ENCODE data around the gene GARS1.
"Not testable (repeated sequence)": the region's sequence is repeated elsewhere in the genome, so short reads cannot be mapped to it uniquely, and the experiment has no call there.

GARS1 gene

DNA sequence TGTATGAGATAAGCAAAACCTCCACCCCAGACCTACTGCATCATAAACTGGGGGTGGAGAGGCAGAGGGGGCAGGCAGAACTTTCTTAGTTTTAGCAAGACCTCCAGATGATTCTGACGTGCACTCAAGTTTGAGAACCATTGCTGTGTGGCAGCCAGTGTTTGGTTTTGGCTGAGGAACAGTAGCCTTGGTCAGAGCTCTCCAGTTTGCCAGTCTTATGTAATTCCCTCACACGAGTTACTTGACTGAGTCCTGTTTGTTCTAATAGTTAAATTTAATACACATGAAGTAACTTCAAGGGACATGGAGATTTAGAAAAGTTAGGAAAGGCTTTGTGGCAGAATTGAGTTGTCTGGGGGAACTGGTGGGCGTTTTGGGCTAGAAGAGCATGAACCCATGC is 38.5 kb downstream of the GARS1 start:
- peak in 1 of 2 donors; percentile 3 for DNase-seq

DNA sequence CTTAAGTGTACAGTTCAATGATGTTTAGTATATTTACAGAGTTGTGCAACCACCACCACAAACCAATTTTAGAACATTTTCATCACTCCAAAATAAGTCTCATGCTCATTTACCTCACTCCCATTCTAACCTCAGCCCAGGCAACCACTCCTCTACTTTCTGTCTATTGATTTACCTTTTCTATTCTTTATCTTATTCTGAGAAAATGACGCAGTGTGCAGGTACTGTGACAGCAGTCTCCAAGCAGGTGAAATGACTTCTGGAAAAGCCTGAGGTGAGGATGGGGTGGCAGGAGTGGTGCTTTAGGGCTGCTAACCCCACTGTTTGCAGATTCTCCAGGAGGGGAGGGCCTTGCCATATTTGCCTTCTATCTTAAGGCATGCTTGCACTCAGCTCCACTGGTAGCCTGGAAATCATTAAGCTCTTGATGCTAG is 39.5 kb downstream of the GARS1 start:
- DNase-seq: no peak

DNA sequence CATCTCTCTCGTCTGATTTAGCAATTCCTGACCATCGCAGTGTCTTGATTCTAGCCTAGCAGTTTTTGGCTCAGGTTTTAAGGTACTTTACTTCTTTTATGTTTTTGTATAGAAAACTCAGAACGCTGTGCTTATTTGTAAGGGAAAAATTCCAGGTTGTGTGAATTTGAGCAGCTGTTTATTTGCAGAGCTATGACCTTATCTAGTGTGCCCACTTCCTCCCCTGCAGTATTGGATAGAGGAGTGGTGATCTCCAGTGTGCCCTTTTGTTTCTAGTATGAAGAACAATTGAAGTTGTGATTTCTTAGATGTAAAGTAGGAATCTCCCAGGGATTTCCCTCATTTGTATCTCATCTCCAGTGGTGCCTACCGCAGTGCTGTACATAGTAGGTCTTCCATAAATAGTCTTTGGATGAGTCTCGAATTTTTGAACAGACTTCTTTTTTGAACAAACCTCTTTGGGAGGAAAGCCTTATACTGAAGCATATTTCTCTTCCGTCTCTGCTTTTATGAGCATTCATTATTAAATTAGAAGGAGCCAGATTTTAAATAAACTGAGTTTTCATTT is 40.0 kb downstream of the GARS1 start:
- peak in 1 of 2 donors; percentile 16 for DNase-seq

DNA sequence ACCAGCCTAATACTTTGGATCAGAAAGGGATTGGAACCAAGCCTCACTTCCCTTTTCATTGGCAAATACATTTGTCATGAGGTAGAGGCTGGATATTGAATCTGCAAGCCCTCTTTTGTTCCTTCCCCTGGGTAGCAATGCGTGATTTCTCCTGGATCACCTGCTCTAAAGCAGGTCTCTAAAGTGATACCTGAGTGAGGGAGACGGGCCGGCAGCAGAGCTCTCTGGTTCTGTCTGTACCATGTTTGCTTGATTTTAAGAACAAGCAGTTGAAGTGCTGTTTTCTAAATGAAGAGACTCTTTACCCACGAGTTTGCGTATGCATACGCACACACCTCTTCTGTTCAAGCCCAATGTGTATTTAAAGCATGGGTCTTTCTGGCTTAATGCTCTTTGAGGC is 41.1 kb downstream of the GARS1 start:
- no peak for DNase-seq

DNA sequence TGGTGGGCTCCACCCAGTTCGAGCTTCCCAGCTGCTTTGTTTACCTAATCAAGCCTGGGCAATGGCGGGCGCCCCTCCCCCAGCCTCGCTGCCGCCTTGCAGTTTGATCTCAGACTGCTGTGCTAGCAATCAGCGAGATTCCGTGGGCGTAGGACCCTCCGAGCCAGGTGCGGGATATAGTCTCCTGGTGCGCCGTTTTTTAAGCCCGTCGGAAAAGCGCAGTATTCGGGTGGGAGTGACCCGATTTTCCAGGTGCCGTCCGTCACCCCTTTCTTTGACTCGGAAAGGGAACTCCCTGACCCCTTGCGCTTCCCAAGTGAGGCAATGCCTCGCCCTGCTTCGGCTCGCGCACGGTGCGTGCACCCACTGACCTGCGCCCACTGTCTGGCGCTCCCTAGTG is 47.6 kb downstream of the GARS1 start:
- not testable (repeated sequence) for DNase-seq

DNA sequence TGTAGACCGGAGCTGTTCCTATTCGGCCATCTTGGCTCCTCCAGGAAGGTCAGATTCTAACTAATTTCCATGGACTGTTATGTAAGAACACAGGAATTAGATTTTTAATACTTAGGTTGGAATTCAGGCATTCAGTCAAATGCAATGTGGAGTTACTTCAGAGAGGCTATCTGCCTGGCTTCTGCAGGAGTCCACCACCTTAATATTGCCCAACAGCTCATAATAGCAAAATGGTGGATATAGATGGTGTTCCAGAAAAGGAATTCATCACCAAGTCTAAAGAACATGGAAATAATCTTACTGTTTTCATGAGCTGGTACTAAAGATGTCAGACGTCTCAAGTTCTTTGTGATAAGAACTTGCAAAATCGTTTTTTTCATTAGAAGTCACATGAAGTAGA is 48.1 kb downstream of the GARS1 start:
- DNase-seq: no peak

DNA sequence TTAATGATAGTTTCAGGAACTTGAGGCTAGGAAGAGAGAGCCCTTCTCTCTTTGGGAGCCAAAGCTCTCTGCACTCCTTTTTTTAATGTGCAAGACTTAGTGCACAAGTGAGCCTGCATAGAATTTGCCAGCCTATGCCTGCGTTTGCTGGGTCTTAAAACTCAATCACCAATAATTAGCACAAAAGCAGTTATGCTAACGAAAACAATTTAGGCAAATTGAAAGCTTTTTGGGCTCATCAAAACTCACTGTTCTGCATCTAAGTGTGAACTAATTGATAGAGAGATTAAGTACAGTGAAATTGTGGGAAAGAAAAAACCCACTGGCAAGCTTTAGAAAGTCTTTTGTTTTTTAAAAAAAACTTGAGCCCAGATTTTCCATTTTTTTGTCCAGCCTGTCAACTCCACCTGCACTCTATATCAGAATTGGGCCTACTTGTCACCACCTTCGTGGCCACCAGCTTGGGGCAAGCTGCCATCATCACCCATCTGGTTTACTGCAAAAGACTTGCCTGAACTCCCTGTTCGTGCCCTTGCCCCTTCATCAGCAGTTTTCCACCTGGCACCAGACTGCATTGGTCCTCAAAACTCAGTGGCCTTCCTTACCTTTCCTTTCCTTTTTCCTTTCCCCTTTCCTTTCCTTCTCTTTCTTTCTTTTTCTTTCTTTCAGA is 49.7 kb downstream of the GARS1 start:
- no peak for DNase-seq

DNA sequence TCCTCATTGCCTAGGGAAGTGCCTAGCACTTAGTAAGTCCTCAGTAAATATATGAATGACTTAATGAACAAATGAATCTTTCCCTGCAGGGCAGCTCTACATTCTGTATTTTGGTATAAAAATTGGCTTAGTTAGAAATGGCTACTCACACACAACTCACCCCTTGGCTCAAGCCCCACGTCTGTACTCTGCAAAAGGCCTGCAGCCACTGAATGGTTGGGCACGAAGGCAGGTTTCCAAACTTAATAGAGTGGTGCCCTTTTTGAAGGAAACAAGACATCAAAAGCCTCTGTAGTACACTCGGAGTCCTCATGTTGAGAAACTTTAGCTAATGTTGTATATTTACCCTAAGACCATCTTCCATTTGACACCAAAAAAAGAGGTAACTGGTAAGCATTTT is 51.0 kb downstream of the GARS1 start:
- no peak for DNase-seq

DNA sequence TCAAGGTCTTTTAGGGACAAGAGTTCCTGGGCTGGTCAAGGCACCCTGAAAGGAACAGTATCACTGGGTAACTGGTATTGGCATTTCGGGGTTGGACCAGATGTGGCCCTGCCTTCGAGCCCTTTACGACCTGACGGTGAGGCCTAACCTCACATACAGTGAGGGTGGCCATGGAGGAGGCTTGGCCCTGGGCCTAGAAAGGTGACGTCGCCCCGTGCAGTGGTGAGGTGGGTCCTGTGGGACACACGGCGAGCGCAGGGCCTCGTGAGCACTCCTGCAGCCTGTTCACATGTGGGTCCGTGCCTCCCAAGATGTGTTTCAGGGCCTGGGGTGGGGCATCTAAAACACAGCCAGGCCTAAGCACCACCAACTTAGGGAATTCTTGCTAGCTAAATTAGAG is 51.5 kb downstream of the GARS1 start:
- DNase-seq: no peak

DNA sequence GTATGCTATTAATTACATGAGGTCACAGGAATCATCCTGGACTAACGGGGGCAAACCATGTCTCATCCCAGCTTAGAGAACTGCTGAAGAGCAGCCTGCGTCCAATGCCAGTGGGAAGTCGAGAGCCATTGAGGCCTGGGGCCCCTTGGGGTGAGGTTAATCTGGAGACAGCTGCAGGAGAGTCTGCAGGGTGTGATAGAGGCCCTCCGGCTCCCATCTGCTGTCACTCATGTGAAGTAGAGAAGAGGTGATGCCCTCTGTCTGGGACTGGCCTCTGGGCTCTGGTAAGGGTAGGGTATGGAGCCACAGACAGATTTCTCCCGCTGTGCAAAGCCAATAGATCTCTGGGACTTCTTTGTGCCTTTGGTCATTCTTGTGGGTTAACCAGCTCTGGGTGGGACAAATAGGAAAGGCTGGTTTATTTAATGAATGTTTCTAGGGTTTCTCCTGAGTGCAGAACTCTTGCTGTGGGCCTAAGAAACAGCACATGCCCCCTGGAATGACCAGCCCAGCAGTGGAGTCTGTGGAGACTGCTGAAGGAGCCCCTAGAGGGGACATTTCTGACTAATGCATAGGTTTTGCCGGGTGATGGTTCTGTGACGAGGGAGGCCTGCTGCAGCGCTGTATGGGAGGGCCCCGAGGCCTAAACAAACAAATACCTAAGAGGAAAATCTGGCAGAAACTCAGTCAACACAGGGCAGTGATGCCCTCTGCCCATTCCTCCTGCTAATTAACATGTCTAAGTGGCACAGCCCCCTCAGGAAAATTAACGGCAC is 53.1 kb downstream of the GARS1 start:
- DNase-seq: no peak

DNA sequence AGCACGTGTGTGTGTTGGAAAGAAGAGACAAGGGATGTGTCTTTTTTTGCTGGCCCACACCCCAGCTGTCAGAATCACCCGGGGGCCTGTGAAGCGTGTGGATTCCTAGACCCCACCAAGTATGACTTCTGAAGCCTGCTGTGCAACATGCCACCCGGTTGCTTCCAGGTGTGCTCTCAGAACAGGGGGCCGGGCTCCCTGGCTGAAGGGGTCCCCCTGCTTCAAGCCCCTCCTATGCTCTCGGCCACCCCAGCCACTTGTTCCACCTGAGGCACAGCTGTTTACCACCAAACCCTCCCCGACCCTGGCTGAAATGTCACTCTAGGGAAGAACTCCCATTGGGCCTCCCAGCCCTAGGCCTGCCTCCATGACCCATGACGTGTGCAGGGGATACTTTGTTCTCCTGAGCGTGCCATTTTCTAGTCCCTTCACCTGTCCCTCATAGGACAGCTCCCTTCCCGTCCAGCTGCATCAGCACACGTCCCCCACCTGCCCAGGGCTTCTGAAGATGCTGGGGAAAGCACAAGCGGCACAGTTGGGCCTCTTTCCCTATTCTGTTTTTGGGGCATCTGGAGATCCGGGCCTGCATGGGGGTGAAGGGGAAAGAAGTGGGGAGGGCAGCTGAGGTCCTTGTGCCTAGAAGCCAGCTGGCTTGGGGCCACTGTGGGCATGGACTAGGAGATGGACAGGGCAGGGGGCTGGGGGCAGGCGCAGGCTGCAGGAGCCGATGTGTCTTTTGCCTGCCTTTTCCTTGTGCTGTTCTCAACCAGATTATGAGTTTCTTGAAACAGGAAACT is 54.3 kb downstream of the GARS1 start:
- no peak for DNase-seq

DNA sequence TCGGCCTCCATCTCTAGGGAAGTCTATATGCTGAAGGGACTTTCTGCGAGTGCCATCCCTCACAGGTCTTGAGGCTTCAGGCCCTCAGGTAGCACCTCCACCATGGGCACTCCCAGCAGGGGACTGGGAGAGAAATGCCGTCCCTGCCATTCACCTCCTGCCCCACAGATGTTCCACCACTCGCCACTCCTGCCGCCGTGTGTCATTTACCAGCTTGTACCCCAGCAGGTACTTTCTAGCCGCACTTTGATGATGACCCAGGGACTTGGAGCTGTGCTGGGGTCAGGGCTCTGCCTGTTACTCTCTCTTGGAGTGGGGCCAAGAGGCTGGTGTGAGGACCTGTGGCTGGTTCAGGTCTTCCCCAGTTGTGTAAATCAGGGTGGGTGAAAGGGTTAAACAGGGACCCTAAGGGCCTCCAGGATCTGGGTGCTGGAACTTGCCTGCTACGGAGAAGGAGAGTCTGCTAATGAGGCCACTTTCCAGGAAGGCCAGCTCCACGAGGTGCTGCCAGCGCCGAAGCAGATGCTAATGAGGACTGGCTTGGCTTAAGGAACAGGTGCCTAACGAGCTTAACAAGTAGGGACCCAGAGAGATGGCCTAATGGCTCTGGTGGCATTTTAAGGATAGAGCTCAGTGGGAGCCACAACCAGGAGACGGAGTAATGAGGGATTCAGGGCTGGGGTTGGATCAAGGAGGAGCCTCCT is 55.2 kb downstream of the GARS1 start:
- no peak for DNase-seq

DNA sequence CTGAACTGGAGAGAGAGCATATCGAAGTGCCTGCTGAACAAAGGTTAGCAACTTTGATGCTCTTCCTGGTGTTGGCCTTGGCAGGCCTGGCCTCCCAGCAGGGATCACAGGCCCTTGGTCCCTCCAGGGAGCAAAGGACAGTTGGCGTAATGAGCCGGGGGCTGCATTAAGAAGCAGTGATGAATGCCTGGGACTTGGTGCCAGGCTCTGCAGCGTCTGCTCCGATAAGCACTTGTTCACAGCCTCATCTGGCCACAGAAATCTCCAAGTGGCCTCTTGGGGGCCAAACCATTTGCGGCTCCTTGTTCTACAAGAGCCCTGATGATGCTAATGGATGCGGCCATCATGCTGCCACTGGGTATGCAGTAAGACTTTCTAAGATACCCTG is 55.7 kb downstream of the GARS1 start:
- no peak for DNase-seq

DNA sequence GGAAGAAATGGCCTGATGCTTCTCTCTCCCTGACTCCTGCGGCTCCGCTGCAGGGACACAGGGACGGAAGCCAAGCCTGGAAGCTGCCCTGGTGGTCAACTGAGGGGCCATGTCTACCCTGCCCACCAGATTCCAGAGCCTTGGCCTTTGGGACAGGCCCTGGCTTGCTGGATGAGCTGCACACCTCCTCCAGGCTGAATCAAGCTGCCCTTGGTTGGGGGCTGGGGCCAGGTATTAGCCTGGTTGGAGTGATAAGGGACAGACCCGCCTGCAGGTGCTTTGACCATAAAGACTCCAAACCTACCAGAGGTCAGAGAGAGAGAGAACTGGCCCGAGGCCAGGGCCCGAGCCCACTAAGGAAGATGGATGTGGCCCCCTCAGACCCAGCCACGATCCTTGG is 57.5 kb downstream of the GARS1 start:
- no peak for DNase-seq

DNA sequence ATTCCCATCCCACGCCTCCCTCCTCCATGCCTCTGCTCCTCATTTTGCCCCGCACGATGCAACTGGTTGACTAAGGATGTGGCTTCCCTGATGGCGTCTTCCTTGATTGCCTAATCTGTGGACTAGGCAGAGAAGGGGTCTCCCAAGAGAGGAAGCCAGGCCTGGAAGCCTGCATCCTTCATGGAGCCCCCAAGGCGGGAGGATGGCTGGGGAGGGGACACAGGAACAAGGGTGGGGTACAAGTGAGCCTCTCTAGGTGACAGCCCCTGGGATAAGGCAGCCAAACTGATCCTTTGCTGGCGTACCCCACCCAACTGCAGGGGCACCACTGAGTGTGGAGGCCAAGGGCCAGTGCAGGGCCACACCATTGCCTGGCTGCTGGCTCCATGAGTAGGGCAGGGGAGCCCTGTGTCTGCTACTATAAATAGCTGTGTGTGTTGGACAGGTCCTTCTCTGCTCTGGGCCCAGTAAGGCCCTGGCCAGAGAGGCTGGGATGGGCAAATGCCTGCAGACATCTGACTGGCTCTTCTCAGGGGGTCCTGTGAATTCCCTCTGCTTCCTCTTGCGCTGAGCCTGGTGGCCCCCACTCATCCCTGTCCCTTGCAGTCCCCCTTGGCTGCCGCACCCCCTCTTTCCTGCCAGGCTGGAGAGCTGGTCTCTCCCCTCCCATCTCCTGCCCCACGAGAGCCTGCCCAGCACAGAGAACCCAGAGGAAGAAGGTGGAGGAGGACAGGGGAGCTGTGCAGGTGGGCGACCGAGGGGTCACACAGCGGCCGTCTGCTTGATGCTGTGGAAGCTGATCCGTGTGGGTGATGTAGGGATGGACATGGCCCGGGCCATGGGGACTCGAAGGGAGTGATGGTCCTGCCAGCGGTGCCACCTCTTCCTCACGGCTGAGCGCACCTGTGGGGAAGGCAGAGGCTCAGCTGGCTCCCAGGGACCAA is 58.3 kb downstream of the GARS1 start:
- DNase-seq: no peak

DNA sequence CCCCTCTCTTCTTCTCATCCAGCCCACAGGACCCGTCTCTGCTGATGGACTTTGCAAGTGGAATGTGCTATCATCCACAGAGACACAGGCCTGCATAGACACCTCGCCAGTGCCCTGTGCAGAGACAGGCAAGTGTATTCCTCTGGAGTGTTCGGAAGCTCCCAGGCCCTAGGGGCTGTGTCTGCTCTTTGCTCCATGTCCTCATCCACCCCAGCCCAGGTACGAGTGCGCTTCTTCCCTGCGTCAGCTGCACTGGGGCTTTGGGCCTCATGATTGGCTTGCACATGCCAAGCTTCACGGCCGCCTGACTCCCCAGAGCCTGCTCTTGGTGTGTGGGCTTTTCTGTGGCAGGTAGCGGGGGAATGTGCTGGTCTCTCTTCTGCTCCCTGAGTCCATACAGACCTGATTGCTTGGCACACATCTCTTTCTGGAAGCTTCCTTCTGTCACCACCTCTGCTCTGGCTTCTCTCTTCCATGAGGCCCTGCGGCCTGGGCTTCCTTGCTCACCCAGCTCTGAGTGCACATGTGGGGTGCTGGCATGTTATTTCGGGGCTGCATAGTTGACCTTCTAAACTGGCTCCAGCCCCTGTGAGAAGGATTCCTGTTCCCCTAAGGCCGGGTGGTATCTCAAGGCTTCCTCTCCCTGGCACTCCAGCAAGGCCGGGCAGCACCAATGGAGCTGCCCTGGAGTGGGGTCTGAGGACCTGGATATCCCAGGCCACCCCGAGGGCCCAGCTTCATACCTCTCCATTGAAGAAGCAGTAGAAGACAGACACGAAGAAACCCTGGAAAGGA is 59.8 kb downstream of the GARS1 start:
- DNase-seq: no peak

DNA sequence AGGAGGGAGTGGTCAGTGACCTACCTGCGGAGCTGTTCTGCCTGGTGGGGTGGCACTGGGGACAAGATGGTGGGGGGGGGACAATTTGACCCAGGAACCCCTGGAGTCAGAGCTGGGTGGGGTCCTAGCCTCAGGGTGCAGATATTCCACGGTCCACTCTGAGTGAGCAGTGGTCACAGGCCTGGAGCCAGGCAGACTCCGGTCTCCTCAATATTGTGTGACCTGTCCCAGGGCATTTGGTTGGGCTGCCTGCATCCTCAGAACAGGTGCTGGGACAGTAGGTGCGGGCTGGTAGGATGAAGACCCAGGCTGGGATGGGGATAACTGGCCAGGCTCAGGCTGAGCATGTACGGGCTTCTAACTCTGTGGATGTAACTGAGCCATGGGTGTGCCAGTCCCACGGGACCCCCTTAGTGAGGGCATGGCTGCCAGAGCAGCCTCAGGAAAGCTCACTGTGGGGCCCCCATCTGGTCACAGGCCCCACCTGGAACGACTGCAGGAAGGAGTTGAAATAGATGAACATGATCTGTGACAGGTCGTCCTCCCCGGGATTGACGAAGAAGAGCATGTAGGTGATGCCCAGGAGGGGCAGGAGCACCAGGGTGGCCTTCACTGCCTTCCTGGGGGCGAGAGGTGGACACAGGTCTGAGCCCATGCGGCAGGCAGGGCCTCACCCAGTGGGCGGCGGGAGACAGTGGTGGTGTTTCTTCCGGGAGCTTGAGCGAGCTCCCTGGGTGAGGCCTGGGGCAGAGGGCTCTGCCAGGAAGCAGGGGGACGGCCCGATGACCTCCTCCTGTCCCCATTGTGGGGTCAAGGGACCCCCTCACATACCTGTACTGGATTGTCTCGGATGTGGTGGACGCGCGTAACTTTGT is 60.7 kb downstream of the GARS1 start:
- no peak for DNase-seq

DNA sequence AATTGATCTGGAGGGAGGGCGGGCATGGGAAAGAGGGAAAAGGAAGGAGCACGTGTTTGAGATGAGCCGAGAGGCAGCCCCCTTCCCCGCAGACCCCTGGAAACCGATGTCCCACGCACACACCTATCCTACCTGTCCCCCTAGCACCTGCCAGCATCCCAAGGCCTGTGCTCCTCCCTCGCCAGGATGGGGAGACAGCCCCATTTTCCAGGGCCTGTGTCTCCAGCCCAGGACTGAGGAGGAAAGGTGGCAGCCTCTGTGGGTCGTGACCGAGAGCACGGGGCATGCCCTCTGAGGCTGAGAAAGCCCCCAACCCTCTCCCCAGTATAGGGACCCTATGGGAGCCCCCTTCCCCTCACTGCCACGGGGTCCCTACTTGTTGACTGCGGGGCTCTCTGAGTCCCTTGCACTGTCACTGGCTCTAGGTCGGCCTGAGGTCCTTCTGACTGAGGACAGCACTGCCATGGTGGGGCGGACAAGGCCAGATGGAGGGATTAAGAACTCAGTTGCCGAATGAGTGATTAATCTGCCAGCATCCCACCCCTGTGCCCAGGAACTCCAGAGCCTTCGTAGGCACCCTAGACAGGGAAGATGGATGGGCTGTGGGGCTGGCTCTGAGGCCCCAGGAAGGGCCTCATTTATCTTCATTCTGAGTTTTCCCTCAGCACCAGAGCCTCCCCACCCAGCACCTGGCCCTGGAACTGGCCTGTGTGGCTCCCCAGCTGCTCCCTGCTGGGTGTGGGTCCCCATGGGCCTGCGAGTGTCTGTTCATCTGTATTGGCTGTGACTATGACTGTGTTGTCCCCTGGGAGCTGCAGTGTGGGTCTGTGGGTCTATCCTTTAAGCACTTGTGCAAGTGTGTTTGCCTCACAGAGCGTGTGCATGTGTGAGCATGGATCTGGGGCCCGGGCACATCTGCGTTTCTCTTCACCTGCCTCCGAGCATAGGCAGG is 61.6 kb downstream of the GARS1 start:
- no peak for DNase-seq

DNA sequence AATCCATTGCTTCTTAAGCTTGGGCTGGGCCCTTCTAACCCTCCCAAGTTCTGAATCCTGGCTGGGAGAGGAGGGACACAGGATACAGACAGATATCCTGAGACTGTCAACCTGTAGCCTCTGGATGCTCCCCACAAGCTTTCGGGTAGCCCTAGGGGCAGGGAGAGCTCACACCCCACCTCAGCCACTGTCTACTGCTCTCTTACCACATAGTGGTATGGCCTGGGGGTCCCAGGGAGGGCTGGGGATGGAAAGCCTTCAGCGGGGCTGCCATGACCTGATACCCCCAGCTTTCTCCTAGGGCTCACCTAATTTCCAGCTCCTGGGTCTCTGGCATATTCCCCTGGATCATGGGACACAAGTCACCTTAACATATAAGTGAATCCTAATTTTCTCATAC is 62.5 kb downstream of the GARS1 start:
- DNase-seq: no peak
